Stomach (tissue), 9 donors: ENCODE measurements around the gene SPATA4. TPM values are rescaled to one million over a fixed set of nuclear protein-coding genes. Genes with fewer than 3 reads are reported as not detected.
A peak's percentile ranks its signal among the peaks of the same experiment; 100 is the strongest.

ENCODE experiments used
- DNase-seq, 2 donors: peaks; one replicate each; pipeline versions ENCODE4 v3.0.0 to v3.0.0-alpha.2; 2013 to 2019
- H3K27ac ChIP-seq, 5 donors: fragments of 200-600 bp in 4 of 5; sonication (generic) in 4 of 5; one replicate each; pipeline ENCODE4 v1.5.1; 2013 to 2019; ENCODE audit warnings: mild to moderate bottlenecking in 1 of 5, moderate library complexity in 1 of 5
- H3K27me3 ChIP-seq, 3 donors: fragments of 200-600 bp; sonication (generic); one replicate each; pipeline ENCODE4 v1.5.1; 2017 to 2019; ENCODE audit warnings: mixed run types in 1 of 3
- H3K36me3 ChIP-seq, 4 donors: fragments of 200-600 bp; sonication (generic); 1 replicate in 3 of 4; 2 replicates in 1 of 4; pipeline ENCODE4 v1.5.1; 2016 to 2019
- H3K4me1 ChIP-seq, 4 donors: fragments of 200-600 bp; sonication (generic); one replicate each; pipeline ENCODE4 v1.5.1; 2016 to 2019
- H3K4me3 ChIP-seq, 4 donors: fragments of 200-600 bp; sonication (generic) in 3 of 4; one replicate each; pipeline ENCODE4 v1.5.1; 2016 to 2019; ENCODE audit warnings: mild to moderate bottlenecking in 1 of 4
- H3K9me3 ChIP-seq, 4 donors: fragments of 200-600 bp; sonication (generic); one replicate each; pipeline ENCODE4 v1.5.1; 2016 to 2019
- CTCF ChIP-seq, 7 experiments: fragments of 450-650 bp in 4 of 7; fragments of 200-600 bp in 3 of 7; sonication (generic) in 3 of 7; IDR thresholded peaks; one replicate each; pipeline ENCODE4 v1.5.1; 2016 to 2019; ENCODE audit warnings: antibody characterized with exemption in 7 of 7, control low read depth in 2 of 7, mild to moderate bottlenecking in 1 of 7
- EP300 ChIP-seq: sonication (generic); formaldehyde crosslinking; IDR thresholded peaks from one replicate; pipeline ENCODE4 v1.6.1; 2017; ENCODE audit warnings: antibody characterized with exemption
- POLR2A ChIP-seq, 4 donors: fragments of 450-650 bp; IDR thresholded peaks; one replicate each; pipeline ENCODE4 v1.6.1; 2016; ENCODE audit warnings: antibody characterized with exemption in 4 of 4, control low read depth in 2 of 4, mild to moderate bottlenecking in 1 of 4, moderate library complexity in 1 of 4
- POLR2AphosphoS5 ChIP-seq, 3 donors: sonication (generic); formaldehyde crosslinking; IDR thresholded peaks; one replicate each; pipeline ENCODE4 v1.6.1; 2016; ENCODE audit warnings: antibody characterized with exemption in 3 of 3
- WGBS, 5 donors: extraction: QIAGEN DNeasy Blood & Tissue Kit in 3 of 5; methylation state at CpG; one replicate each; pipeline versions ENCODE4 v1.1.5 to v1.1.7; 2013 to 2018; 5-methylcytosine and 5-hydroxymethylcytosine counted together
- intact Hi-C: fragments of 100-400 bp; cut with DNase I; formaldehyde crosslinking; loops from one replicate; pipeline ENCODE4 v1.15.1; 2023; ENCODE audit warnings: low total_unique reads
- polyA plus RNA-seq, 3 donors: library from polyadenylated mRNA; stranded (reverse); fragments of 200-250 nt; gene quantifications; one replicate each; pipeline ENCODE4 v1.2.3, GENCODE V29; 2013
- total RNA-seq, 5 donors: library from RNA; depleted of rRNA; stranded (reverse); fragments of >200 nt; gene quantifications; one replicate each; pipeline versions ENCODE4 v1.1.0 to v1.2.3, GENCODE V29; 2014 to 2016
- donor health status: healthy with polysubstance abuse.
- donor health status: Bipolar disorder and iron deficiency.
- donor health status: healthy.

Gene SPATA4
- total and polyA plus RNA-seq, 8 donors, result 0.13 TPM; not detected in 7

GRCh38 chr4:176198316-176198903 lies 3.0 kb upstream of the SPATA4 start:
- H3K4me1 ChIP-seq, result peaks cover 3 to 24% (median 15%) of the 10 kb centered on the region in 4 donors
- no peak overlapping the region for H3K4me3 ChIP-seq
- no peak for TF ChIP-seq POLR2A (IDR thresholded peaks at IDR 0.05)
- no peak for TF ChIP-seq CTCF (IDR thresholded peaks at IDR 0.05)
- peak in 1 of 3 donors; percentile 61 for TF ChIP-seq POLR2AphosphoS5 (IDR thresholded peaks at IDR 0.05)
- no peak for TF ChIP-seq EP300
- no peaks in the 10 kb centered on the region for H3K9me3 ChIP-seq
- intact Hi-C loops, result no loop called here
- DNase-seq, result peak; percentile 57 to 70
- peak overlapping the region in 4 of 5 donors; percentile 10 to 81 (median 62) for H3K27ac ChIP-seq
- H3K27me3 ChIP-seq, result no peaks in the 10 kb centered on the region
- H3K36me3 ChIP-seq, result no peaks in the 10 kb centered on the region
- 30 to 55% (median 44%) methylated on average over 8 of the region's 8 CpGs for WGBS, 5 donors

GRCh38 chr4:176193938-176194337 lies 1.4 kb downstream of the SPATA4 start:
- peak overlapping the region in 2 of 5 donors; percentile 29 to 88 for H3K27ac ChIP-seq
- intact Hi-C loops, result no loop called here
- H3K9me3 ChIP-seq, result no peaks in the 10 kb centered on the region
- no peaks in the 10 kb centered on the region for H3K36me3 ChIP-seq
- H3K27me3 ChIP-seq, result no peaks in the 10 kb centered on the region
- DNase-seq, result no peak
- H3K4me3 ChIP-seq, result no peak overlapping the region
- H3K4me1 ChIP-seq, result peaks cover 3 to 43% (median 23%) of the 10 kb centered on the region in 4 donors
- 49 to 61% (median 61%) methylated on average over 3 of the region's 3 CpGs for WGBS, 5 donors
- TF ChIP-seq EP300, result no peak
- no peak for TF ChIP-seq CTCF (IDR thresholded peaks at IDR 0.05)
- TF ChIP-seq POLR2A (IDR thresholded peaks at IDR 0.05), result no peak
- no peak for TF ChIP-seq POLR2AphosphoS5 (IDR thresholded peaks at IDR 0.05)

GRCh38 chr4:176193126-176193525 lies 2.3 kb downstream of the SPATA4 start:
- TF ChIP-seq EP300, result no peak
- TF ChIP-seq POLR2AphosphoS5 (IDR thresholded peaks at IDR 0.05), result peak in 2 of 3 donors; percentile 6 to 40
- H3K27ac ChIP-seq, result peak overlapping the region in 2 of 5 donors; percentile 44 to 88
- no peaks in the 10 kb centered on the region for H3K36me3 ChIP-seq
- no peaks in the 10 kb centered on the region for H3K27me3 ChIP-seq
- H3K4me3 ChIP-seq, result no peak overlapping the region
- 12 to 20% (median 12%) methylated on average over 4 of the region's 4 CpGs for WGBS, 5 donors
- intact Hi-C loops, result no loop called here
- H3K4me1 ChIP-seq, result peaks cover 3 to 43% (median 23%) of the 10 kb centered on the region in 4 donors
- no peaks in the 10 kb centered on the region for H3K9me3 ChIP-seq
- peak in 1 of 2 donors; percentile 23 for DNase-seq

- peak in 1 of 2 donors; percentile 23 for DNase-seq
- Histone ChIP-seq H3K4me1 (peaks cover 3 to 50% (median 23%) of the 10 kb centered on the region in 4 donors), H3K36me3 (no peaks in the 10 kb centered on the region), H3K27ac (peak overlapping the region in 2 of 5 donors; percentile 2 to 44), H3K9me3 (no peaks in the 10 kb centered on the region), H3K4me3 (no peak overlapping the region), H3K27me3 (no peaks in the 10 kb centered on the region)
- intact Hi-C loops, result no loop called here
- 8 to 18% (median 14%) methylated on average over 1 of the region's 1 CpG for WGBS, 5 donors
- TF ChIP-seq EP300 (no peak), POLR2AphosphoS5 (IDR thresholded peaks at IDR 0.05) (no peak), CTCF (IDR thresholded peaks at IDR 0.05) (no peak)
Observed at GRCh38 chr4:176191974-176192373, 3.4 kb downstream of the SPATA4 start.
